ENCODE data around the gene ERBB4.

ERBB4 gene

DNA sequence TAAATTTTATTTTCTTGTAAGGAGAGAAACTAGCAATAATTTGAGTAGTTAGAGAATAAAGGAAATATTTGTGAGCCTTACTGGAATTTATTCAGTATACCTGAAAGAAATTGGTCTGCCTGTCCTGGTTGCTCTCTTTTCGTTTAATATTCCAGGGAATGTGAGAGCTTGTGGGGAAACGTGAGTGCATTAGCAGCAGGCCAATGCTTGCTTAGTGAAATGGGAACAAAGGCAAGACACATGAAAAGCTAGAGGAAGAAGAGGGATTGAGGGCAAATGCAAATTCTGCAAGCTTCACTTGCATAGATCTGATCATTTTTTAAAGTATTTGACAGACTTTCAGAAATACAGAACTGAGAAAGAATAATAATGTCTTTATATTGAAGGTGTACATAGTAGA is 111.0 kb downstream of the ERBB4 start:
- DNase-seq = no peak

- DNase-seq = no peak
Measured at GRCh38 chr2:212426637-212427412, 111.8 kb downstream of the ERBB4 start.

GRCh38 chr2:212424082-212424481 is 114.5 kb downstream of the ERBB4 start:
- no peak for DNase-seq

DNA sequence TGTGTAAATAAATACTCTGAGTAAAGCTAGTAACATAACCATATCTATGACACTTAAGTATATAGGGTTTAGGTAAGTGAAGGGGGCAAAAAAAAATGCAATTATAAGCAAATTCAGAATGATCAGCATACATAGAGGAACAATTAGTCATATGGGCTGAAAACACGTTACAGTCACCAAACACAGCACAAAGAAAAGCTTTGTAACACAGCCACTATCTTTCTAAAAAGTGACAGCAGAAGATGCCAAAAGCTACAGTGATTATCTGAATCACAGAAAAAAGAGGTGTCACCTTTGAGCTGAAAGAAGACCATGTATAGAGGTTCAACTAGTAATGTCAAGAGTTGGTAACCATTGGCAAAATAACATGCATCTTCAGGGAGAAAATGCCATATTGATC is 115.5 kb downstream of the ERBB4 start:
- no peak for DNase-seq

- DNase-seq = no peak
Measured at GRCh38 chr2:212421556-212422334, 116.9 kb downstream of the ERBB4 start.

DNA sequence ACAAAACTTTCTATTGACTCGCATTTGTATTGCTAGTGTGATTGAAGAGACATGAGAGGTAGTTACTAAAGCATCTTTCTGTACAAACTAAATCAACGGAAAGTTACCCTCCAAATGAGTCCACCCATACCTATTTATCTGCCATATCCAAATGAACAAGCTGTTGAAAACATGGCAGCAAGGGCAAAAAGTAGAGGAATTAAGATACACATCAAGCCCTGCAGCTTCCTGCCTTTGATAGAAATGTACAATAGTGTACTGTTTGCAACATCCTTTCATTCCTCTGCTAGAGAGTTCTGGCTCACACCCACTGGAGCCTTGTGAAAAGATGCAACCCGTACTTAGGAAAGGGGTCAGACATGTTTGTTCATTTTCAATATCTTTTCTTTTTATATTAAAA is 122.5 kb downstream of the ERBB4 start:
- DNase-seq = no peak

- no peak for DNase-seq
Measured at GRCh38 chr2:212414767-212415211, 123.8 kb downstream of the ERBB4 start.

DNA sequence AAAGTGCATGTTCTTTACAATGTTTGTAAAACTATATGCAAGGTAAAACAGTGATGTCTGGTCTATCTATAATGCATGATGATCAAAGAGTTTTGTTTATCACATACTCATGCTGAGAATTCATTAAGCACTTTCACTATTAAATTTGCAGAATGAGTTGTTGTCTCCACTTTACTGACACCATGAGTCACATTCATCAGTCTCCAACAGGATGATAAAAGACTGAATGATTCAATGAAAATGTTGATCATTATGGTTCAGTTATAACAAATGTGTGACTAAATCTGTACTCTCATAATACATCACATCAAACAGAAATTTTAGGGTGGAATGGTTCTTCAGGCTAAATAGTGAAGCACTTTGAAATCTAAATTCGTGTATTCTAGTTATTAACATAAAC is 129.0 kb downstream of the ERBB4 start:
- no peak for DNase-seq

DNA sequence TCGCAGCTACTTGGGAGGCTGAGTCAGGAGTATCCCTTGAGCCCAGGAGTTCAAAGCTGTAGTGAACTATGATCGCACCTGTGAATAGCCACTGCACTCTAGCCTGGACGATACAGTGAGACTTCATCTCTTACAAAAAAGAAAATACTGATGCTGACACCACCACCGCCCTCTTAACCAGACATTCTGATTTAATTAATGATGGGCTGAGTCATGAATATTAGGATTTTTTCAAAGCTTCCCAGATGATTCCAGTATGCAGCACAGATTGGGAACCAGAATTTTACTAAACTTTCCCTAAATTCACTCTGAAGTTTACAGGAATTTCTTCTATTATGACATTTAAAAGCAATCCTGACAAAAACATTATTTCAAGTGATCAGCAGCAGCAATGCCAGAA is 130.1 kb downstream of the ERBB4 start:
- no peak for DNase-seq

GRCh38 chr2:212406716-212407115 is 131.9 kb downstream of the ERBB4 start:
- DNase-seq = no peak

- DNase-seq = no peak
Measured at GRCh38 chr2:212402316-212402715, 136.3 kb downstream of the ERBB4 start.

DNA sequence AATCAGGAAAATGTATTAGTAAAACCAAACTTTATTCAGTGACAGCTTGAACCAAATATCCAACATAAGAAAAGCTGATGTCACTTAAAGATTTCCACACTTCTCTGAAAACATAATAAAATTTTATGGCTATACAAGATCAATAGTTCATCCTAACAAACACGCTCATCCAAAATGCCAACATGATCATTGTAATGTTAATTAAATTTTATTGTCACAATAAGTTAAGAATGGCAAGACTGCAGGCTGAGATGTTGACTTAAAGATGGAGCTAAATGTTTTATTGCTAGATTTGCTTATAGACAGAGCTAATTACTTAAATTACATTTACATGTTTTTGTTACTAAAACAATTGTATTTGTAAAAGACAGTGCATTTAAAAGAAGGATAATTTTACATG is 140.3 kb downstream of the ERBB4 start:
- no peak for DNase-seq

GRCh38 chr2:212392544-212392943 is 146.1 kb downstream of the ERBB4 start:
- no peak for DNase-seq

GRCh38 chr2:212392043-212392442 is 146.6 kb downstream of the ERBB4 start:
- no peak for DNase-seq

DNA sequence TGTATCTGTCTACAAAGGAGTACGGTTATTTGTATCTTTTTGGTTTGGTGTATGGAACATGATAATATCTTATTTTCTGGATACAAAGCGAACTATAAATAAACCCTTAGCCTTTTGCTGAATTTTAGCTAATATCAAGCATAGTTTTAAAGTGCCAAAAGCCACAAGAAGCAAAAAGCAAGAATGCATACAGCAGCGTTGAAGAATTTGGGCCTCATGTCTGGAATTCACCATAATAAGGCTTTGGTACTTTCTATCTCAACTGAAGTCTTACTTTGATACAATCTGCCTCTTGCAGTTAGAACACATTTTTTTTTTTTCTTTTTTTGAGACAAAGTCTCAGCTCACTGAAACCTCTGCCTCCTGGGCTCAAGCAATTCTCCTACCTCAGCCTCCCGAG is 151.5 kb downstream of the ERBB4 start:
- DNase-seq = no peak

DNA sequence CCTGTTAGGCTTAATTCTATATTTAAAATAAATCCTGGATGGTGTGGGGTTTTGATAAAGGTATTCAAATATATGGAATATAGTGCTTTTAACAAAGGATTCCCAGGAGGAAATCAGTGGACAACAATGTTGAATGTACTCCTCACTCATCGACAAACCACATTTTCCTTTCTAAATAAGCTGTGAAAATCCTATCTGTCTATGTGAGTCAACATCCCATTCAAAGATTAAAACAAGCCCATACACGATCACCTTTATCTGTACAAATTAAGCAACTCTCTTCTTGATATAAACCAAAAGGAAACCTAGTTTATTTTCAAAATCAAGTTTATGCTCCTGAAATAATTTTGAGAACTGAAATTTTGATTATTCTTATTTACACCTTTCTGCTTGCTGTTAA is 153.4 kb downstream of the ERBB4 start:
- no peak for DNase-seq

- DNase-seq = no peak
Measured at GRCh38 chr2:212384027-212384426, 154.6 kb downstream of the ERBB4 start.

GRCh38 chr2:212381428-212382102 is 157.0 kb downstream of the ERBB4 start:
- no peak for DNase-seq

GRCh38 chr2:212379103-212379502 is 159.5 kb downstream of the ERBB4 start:
- DNase-seq = no peak

DNA sequence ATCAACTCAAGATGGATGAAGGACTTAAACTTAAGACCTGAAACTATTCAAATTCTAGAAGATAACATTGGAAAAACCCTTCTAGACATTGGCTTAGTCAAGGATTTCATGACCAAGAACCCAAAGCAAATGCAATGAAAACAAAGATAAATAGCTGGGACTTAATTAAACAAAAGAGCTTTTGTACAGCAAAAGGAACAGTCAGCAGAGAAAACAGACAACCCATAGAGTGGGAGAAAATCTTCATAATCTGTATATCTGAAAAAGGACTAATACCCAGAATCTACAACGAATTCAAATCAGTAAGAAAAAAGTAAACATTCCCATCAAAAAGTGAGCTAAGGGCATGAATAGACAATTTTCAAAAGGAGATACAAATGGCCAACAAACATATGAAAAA is 171.2 kb downstream of the ERBB4 start:
- DNase-seq = no peak

DNA sequence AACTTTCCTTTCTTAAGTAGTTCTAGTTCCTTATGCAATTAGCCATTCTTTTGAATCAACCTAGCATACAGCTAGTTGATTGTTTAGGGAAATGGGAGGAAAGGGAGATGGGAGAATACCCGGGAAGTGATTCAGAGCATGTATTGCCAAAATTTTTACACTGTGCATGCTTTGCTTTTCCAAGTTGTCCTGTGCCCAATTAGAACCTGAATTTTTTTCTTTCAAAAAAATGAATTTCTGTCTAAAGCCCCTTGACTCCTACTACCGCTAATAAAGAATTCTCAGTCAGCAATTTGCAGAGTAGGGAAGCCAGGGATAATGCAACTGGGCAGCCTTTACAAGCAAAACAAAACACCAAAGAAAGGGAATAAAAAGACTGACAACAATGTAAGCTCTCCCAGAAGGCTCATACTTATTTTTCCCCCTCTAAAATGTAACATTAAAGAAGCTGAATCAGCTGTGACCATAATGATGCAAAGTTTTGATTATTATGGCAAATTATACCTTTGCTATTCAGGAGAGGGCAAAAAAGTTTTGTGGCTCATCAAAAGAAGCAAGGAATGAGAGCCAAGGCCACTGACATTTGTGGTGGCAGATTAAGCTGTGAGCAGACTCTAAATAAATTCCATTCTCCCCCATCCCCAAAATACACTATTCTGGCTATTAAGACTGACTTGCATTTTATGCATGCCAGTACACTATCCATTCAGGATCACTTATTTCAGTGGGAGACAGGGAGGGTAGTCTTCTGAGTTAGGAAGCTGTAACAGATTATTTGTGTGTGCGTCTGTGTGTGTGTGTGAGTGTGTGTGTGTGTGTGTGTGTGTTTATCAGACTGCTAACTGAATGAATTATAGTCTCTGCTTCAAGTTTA is 174.3 kb downstream of the ERBB4 start:
- no peak for DNase-seq

- DNase-seq = no peak
Measured at GRCh38 chr2:212361174-212361756, 177.3 kb downstream of the ERBB4 start.

Data from activated naive CD4-positive, alpha-beta T cell (primary cell).